Measurements from ENCODE around the gene GPR85.
A peak's percentile ranks its signal among the peaks of the same experiment; 100 is the strongest.
"Not testable (repeated sequence)": the region's sequence is repeated elsewhere in the genome, so short reads cannot be mapped to it uniquely, and the experiment has no call there.

GPR85 gene, protein sequence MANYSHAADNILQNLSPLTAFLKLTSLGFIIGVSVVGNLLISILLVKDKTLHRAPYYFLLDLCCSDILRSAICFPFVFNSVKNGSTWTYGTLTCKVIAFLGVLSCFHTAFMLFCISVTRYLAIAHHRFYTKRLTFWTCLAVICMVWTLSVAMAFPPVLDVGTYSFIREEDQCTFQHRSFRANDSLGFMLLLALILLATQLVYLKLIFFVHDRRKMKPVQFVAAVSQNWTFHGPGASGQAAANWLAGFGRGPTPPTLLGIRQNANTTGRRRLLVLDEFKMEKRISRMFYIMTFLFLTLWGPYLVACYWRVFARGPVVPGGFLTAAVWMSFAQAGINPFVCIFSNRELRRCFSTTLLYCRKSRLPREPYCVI

DNA sequence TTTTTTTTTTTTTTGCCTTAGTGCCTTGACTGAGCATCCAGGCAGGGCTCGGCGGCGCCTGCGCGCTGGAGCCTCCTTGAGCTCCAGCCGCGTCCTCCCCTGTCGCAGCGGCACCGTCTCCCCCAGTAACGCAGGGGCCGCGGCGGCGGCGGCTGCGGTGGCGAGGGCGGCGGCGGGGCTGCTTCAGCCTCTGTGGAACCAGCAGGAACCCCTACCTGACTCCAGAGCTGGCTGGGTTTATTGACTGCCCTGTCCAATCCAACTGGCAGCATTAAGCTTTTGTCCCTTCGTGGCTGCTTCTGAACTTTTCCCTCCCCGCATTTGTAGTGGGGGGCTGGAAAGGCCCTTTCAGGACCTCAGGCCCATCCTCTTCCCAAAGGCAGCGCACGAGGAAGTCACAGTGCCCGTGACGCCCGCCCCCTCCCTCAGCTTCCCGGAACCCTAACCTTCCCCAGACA is at the start of gene GPR85:
Gene GPR85, minus strand, starts transcription at position 397 of the 458 bp plus-strand sequence. CDS start 2,106 bp downstream, outside the sequence.
- DNase-seq = peak in 37 of 56 donors; percentile 3 to 68 (median 33)

DNA sequence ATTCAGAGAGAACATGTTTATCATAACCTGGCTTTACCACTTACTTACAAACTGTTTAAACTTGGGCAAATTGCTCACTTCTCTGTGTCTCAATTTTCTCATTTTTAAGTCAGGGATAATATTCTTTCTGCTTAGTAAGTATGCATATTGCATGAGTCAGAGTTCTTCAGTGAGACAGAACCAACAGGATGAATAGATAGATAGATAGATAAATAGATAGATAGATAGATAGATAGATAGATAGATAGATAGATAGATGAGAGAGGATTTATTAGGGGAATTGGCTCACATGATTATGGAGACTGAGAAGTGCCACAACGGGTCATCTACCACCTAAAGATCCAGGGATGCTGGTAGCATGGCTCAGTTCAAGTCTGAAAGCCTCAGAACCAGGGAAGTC is 47.4 kb upstream of the GPR85 start:
- DNase-seq = no peak

DNA sequence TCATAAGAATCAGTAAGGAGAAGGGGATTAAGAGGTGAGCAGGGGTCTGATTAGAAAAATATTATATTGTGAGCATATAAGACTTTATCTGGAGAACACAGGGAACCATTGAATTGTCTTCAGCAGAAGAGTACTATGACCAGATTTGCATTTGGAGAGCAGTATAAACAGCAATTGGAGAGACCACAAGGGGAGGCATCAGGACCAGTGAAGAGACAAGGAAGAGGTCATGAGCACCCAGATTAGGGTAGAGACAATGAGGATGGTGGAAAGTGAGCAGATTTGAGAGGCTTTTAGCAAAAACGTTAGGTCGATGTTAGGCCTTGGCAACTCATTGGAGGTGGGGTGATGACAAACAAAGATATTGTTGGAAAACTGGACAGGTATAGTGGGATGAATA is 44.7 kb upstream of the GPR85 start:
- no peak for DNase-seq

DNA sequence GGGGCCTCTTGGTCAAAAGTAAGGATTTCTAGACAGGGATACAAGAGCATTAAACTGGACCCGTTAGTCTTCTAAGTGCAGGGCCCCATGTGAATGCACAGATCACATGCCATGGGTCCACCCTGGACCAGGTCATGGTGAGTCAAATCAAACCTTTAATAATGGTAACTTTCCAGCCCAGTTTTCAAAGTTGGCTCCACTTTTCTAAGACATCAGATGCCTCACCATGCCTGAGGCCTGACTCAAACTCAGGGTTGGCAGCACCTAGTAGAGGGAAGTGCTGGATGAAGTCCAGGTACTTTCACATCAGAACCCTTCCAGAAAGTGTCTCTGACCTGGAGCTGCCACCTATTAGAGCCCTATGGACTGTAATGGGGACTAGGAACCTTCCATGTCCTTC is 41.4 kb upstream of the GPR85 start:
- DNase-seq = no peak

DNA sequence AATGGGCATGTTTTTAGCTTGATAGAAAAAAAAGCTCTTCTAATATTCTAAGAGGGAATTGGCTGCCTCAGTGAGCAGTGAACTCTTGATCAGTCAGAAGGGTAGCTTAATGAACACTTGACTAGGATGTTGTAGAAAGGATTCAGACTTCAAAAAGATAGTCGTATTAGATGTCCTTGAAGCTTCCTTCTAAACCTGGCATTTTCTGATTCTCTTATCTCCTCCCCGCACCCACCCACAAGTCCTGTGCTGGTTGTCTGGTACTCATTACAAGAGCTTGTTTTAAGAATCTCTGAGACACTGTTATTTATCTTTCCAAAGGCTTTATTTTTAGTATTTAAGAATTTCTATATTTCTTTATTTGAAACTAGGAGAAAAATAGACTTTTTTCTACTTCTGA is 39.1 kb upstream of the GPR85 start:
- no peak for DNase-seq

DNA sequence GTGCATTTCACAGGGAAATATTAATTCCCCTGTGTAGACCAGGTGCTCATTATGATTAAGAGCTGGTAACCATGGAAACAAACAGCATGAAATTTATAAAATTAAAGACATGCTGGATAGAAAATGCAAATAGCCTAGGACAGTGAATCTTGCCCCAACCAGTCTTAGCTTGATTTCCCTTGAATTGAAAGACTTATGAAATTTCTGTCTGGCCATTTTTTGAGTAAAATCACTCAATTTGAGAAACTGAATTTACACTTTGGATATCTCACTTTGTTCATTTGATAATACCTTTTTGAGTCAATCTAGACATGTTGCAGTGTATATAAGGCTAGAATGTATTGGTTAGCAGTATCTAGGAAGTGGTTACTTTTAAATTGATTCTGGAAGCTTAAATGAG is 36.1 kb upstream of the GPR85 start:
- no peak for DNase-seq

DNA sequence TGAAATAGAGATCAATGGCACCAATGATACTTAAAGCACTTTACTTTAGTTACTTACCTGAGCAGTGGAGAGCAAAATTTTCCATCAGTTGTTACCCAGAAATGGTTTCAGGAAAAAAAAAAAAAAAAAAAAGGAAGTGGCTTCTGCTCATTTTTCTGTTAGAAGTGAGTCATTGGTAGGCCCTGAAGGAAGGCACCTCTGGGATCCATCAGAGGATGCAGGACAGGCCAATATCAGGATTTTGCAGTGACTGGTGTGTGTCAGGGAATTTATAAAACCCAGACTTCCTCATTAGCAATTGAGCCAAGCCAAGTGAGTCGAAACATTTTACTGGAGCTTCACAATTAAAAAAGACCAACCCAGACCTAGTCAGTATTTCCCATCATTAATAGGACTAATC is 34.0 kb upstream of the GPR85 start:
- no peak for DNase-seq

DNA sequence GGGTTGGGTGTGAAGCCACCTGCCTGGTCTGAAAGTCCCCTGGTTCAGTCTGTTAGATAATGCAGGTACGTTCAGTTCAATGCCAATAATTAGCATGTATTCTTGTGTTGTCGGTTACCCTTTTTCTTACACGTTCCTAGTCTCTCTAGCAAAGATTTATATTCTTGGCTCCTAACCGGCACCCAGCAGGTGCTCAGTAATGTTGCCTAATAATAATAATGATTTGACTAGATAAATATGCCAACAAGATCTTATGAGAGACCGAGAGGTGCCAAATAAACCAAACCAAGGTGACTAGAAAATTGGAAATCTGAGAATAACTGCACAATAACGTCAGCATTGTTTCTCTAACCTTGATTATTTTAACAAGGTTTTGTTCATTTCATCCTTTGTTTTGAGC is 32.8 kb upstream of the GPR85 start:
- DNase-seq = no peak

DNA sequence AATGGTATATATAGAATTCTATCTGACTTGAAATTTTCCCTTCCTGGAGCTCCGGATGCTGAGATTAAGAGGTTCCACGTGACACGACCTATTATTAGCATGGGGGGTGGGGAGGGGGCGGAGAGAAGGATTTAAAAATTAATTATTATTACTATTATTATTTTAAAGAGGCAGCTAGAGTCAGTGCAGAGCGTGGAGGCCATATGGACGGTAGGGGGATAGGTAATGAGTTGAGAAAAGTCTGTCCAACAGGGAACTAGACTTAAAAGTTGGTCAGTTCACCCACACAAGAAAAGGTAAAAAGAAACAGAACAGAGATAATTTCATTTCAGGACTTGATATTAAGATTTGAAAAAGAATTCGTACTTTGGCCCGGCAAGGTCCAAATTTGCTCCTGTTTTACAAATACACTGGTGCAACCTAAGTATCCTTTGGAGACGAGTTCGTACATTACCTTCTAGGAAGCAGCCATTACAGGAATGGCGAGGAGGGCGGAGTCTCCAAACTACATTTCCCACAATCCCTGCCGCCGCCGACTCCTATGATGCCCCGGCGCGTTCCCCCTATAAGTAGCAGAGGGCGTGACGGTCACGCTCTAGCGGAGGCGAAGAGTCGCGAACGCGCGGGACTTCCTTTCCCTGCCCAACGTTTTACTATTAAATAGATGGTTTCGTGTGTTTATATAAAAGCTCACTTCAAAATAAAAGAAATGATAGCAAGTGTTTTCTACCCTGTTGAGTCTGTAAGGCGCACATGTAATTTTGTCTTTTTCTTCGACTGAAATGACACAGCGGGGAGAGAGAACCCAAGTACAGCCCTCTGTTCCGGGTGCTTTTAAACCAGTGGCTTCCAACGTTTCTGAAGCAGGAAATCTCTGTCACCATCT is 31.7 kb upstream of the GPR85 start, which contains the start of gene SMIM30:
Gene SMIM30, minus strand, starts transcription at position 481 of the 886 bp plus-strand sequence. CDS start 976 bp downstream, outside the sequence.
- DNase-seq = peak in 55 of 56 donors; percentile 16 to 96 (median 85)

DNA sequence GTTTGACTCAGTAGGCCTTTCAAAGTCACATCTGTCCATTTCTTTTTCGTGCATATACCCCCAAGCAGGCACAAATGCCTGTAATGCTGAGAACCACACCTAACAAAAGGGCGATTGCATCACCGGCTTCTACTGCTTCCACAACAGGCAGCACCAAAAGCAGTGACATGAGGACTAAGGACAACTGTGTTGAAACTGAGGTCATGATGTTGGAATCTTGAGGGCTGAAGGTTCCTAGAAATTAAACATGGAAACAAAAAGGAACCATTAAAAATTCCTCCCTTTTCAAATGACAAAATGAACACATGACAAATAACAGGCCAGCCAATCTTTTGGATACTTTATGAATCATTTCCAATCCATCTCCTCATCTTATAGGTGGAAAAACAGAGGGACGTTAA is 30.7 kb upstream of the GPR85 start:
- DNase-seq = not testable (repeated sequence)

DNA sequence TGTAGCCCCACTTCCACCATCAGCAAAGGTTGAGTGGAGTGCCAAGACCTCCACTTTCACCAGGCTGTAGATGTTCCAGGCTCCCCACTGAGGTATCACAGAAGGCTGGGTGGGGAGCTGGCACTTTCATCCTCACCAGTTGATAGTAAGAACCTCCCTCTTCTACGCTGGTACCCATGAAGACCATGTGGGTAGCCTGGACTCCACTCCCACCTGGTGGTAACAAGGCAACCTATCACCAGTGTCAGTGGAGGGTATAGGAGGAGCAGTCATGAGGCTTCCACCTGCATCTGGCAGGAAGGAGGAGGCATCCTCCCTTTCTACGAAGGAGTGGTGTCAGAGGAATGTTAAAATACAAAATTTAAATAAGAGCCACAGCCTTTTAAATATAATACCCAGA is 27.3 kb upstream of the GPR85 start:
- DNase-seq = no peak

DNA sequence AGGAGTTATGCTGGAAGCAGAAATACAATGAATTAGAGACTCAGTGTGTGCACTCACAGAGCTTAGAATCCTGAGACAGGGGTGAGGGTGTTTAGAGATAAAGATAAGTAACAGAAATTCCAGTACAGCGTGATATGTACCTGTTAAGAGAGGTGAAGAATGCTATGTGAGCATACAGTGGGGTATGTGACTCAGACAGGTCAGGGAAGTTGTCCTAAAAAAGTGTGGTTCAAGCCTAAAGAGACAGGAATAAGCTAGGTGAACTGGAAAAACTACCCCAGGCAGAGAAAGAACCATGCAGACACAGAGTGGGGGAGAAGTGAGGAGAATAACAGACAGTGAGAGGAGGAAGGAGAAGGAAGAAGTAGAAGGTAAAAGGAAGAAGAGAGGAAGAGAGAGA is 23.1 kb upstream of the GPR85 start:
- DNase-seq = no peak

DNA sequence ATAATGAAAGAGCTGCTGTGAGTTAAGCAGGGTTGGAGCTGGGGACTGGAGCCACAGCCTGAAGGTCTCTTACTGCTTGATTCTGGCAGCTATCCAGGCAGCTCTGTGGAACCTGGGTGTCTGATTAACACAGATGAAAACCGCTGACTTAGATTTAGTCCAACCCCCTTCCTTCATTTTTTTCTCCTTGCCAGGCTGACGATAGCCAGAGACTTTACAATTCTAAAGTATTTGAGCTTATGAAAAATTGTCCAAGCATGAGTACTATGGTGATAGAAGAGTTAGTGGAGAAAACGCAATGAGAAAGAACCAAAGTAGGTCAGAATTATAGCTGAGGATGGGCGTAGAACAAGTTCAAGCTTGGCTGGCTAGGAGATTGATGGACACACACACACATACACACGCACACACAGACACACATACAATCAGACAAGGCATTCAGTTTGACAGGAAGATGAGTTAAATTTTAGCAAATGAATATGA is 13.5 kb upstream of the GPR85 start:
- DNase-seq = no peak

DNA sequence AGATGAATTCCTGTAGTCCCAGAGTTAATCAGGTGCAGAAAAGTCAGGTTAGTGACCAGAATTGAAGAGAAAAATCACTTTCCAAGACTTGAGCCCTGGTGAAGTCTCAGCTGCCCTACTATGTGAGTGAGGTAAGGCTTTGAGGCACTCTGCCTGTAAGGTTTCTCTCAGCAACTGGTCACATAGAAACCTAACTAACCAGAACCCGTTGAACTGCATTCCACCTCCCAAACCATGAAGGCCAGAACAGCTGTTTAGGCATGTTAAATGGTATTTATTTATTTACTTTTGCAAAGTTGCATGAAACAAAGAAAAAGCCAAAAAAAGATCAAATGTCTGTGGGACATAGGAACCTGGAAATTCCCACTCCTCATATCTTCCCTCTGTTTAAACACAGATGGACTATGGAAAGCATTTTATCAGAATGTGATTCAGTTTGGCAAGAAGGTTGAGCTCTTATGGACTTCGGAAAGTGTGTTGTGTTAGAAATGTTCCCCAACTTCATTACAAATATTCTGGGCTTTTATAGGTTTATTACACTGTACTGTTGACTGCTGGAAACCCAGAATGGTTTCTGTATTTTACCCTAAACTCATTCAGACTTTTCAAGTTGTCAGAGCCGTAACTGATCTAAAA is 12.8 kb upstream of the GPR85 start:
- no peak for DNase-seq

DNA sequence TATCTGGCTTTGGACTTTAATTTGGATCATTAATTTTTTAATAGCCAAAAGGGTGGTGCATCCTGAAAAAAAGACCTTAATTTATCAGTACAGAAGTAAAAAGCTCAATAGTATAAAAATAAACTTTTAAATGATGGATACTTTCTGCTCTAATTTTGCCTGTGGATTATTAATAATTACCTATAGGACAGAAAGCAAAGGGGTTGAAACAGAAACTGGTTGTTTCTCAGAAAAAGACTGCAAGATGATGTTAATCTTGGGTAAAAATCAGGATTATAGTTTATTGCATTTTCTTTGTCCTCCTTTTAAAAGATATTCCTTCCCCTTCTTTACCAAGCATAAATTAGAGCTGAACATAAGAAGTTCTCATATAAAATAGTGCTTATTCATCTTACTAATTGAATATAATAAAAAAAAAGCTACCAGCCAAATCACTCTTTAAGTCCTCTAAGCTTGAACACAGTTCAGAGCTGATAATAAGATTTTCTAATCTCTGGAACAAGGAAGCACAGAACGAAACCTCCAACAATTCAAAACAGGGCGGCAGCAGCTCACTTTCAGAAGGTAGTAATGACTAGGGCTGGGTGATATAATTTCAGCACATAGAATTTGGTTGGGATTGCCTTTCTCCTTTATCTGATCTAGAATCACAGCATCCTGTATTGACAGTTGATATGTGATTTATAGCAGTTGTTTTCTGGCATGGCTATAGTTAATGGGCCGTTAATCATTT is 8.1 kb upstream of the GPR85 start:
- DNase-seq = no peak

DNA sequence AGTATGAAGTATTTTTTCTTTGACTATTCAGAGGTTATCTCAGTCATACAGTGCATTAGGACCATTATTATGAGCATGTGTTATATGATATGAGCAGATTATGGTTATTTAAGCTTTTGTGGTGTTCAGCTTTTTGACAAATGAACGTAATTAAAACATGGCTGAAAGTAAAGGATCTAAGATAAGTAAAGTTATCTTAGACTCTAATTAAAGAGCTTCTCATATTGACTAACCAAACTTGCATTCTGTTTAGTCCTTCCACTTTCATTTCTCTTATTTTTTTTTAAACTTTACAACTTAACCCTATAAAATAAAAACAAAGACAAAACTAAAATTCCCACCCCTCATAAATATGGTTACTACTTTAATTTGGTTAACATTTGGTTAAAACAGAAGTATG is 6.9 kb upstream of the GPR85 start:
- no peak for DNase-seq

DNA sequence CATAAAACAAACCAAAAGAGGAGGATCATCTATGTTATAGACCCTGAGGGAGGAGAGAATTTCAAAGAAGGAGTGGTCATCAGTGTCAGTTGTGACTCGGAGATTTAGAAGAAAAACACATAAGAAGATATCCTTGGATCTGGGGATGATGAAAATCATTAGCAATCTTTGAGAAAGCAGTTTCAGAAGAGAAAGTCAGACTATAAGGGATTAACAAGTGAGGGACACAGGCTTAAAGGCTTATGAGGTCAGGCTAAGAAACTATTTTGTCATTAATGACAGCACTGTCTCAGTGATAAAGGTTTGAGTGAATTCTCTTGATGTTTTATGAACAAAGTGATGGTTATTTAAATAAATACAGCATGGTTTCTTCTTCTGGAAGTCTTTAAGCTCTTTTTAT is 6.1 kb upstream of the GPR85 start:
- no peak for DNase-seq

DNA sequence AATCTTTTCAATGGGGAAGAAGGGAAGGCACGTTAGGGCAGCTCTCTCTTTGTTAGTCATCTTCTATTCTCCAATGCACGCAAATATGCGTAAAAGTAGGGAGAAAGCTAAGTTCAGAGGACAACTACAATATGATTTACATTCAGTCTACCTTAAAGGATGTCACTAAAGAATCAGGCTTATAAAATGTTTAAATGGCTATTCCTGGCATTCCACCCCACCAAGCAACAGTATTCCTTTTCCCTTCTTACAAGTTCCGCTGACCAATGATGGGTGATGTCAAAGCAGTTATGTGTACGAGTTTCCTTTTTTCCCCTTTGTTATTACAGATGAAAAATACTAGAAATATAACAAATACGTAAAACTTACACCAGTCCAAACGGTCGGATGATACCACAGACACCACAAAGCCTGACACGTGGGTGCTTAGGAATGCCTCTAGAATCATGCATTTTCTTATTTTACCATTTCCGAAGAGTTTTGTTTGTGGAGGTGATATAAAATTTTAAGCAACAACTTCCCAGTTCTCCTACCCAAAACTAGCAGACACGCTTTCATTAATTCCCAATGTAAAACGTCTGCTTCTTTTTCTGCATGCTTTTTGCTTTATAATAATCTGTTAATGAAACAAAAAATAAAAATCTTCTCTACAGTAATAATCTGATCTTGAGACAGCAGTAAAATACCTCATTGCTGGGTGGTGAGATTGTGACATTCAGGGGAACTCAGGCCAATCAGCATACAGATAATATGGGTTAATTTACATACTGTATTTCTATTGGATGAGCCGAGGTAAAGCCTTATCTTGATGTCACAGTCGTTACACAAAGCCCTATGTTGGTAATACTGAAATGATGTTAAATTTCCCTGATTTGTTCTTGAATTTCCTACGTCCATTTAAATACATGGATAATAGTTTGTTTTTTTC is 708 bp upstream of the GPR85 start:
- DNase-seq = peak in 3 of 56 donors; percentile 5 to 14 (median 10)

DNA sequence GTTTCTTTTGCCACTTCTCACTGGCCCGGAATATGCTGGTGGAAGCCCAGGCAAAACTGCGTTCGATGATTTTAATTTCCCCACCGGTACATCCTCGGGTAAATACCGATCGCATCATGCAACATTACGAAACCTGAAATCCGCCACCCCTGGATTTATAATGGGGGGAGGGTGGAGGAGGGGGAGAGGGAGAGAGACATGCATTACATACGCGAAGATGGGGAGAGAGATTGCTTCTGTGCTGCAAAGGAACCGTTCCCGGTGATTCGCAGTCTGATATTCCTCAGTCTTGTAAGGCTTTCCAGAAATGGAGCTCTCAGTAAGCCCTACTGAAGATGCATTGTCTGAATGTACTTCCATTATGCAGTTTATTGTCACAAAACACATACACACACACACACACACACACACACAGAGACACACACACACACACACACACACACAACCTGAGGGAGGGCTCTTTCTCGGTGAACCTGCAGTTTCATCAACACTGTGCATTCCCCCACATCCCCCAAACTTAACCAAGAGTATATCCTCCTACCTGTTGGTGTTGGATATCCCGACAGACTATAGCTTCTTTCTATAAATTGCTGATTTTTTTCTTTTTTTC is 741 bp downstream of the GPR85 start:
- peak in 19 of 56 donors; percentile 2 to 66 (median 12) for DNase-seq

All from amygdala (tissue), 56 donors.